H1 (cell line): ENCODE data around the gene RND2. TPM values are rescaled to one million over a fixed set of nuclear protein-coding genes. Genes with fewer than 3 reads are reported as not detected.

Source experiments
- BCL11A ChIP-seq, 2 experiments: IDR thresholded peaks; one replicate each; pipeline ENCODE4 v1.6.1; 2011; ENCODE audit warnings: low read depth in 2 of 2, low read length in 2 of 2, mild to moderate bottlenecking in 2 of 2
- CBX5 ChIP-seq: fragments of 300-800, 300-1000 bp; sonication (generic); IDR thresholded peaks from 2 replicates; pipeline ENCODE4 v1.7.1; 2016; ENCODE audit warnings: antibody characterized with exemption, low read length, low read depth
- CTCF ChIP-seq, 3 experiments: IDR thresholded peaks; 1 replicate in 2 of 3; 2 replicates in 1 of 3; pipeline versions ENCODE4 v1.5.1 to v1.6.1; 2011; ENCODE audit warnings: low read length in 3 of 3, mild to moderate bottlenecking in 3 of 3, inconsistent platforms in 2 of 3, low read depth in 1 of 3, moderate library complexity in 1 of 3; ENCODE audit not compliant: insufficient read depth in 1 of 3; ENCODE audit errors: control extremely low read depth in 1 of 3
- EGR1 ChIP-seq: IDR thresholded peaks from 2 replicates; pipeline ENCODE4 v1.6.1; 2011; ENCODE audit warnings: low read depth, low read length, borderline replicate concordance
- EZH2 ChIP-seq: fragments of 200-600 bp; sonication (generic); IDR thresholded peaks from 2 replicates; pipeline ENCODE4 v1.7.1; 2012; ENCODE audit warnings: low read depth, mild to moderate bottlenecking, moderate library complexity, low read length, inconsistent platforms; ENCODE audit not compliant: severe bottlenecking
- JUND ChIP-seq: IDR thresholded peaks from 2 replicates; pipeline ENCODE4 v1.6.1; 2011; ENCODE audit warnings: mild to moderate bottlenecking, improper control_type of control experiment, low read length
- KDM1A ChIP-seq: fragments of 200-600, 300-600 bp; sonication (generic); IDR thresholded peaks from 2 replicates; pipeline ENCODE4 v1.7.1; 2016; ENCODE audit warnings: mild to moderate bottlenecking, low read length, borderline replicate concordance
- NRF1 ChIP-seq: IDR thresholded peaks from 2 replicates; pipeline ENCODE4 v1.6.1; 2011; ENCODE audit warnings: mild to moderate bottlenecking, low read depth, low read length, improper control_type of control experiment
- POLR2A ChIP-seq, 2 experiments: IDR thresholded peaks; 1 replicate in 1 of 2; 2 replicates in 1 of 2; pipeline ENCODE4 v1.6.1; 2011; ENCODE audit warnings: low read depth in 2 of 2, low read length in 2 of 2, mild to moderate bottlenecking in 2 of 2; ENCODE audit errors: control extremely low read depth in 1 of 2
- RAD21 ChIP-seq, 2 experiments: IDR thresholded peaks in 1 of 2; conservative IDR thresholded peaks in 1 of 2; 2 replicates each; pipeline ENCODE4 v1.6.1; 2011; ENCODE audit warnings: low read depth in 2 of 2, low read length in 2 of 2, improper control_type of control experiment in 1 of 2, inconsistent platforms in 1 of 2, mild to moderate bottlenecking in 1 of 2, moderate library complexity in 1 of 2
- RBBP5 ChIP-seq: IDR thresholded peaks from 2 replicates; pipeline ENCODE4 v1.7.1; 2012; ENCODE audit warnings: low read depth, mild to moderate bottlenecking, inconsistent platforms, low read length, moderate library complexity, borderline replicate concordance
- TAF1 ChIP-seq: IDR thresholded peaks from 2 replicates; pipeline ENCODE4 v1.6.1; 2011; ENCODE audit warnings: mild to moderate bottlenecking, low read depth, low read length
- TAF7 ChIP-seq: optimal IDR thresholded peaks from 2 replicates; pipeline ENCODE3; 2011; ENCODE audit warnings: low read depth, mild to moderate bottlenecking, inconsistent platforms, low read length, moderate library complexity, borderline replicate concordance
- polyA plus RNA-seq, 7 experiments: library from polyadenylated mRNA; depleted of rRNA in 3 of 7; stranded (reverse) in 5 of 7; unstranded in 2 of 7; fragments of >200 nt in 5 of 7; fragments of 200-250 nt in 2 of 7; gene quantifications; 1 replicate in 5 of 7; 2 replicates in 1 of 7; 4 replicates in 1 of 7; pipeline versions ENCODE4 v1.2.1 to v1.2.3, GENCODE V29; 2011 to 2013; ENCODE audit warnings: missing spikeins in 2 of 7, mixed read lengths in 2 of 7
- total RNA-seq: library from RNA; stranded (reverse); fragmentation: NEBNext Ultra II Directional; extraction: Animal tissue kit (Norgen Biotek cat#: 25700); gene quantifications from 2 replicates; pipeline ENCODE4 v1.2.1, GENCODE V29; 2021

Gene RND2
- total and polyA plus RNA-seq, 2 of the 8 experiments (the other 6 are each of a cell fraction or from before 2014, with no cell fraction given): 51.3 to 61.4 TPM

GRCh38 chr17:42980766-42981397 is 44.1 kb upstream of the RND2 start (continued):
- peak in 1 of 2 experiments; percentile 12; a peak in 1 of 3 replicates for TF ChIP-seq POLR2A (IDR thresholded peaks at IDR 0.05; ENCODE audit: control extremely low read depth in 1 of 2, low read depth in 2 of 2, low read length in 2 of 2)
- TF ChIP-seq JUND: 0 out of 2 replicates have a peak, but pooled peaks have one; percentile 2
- TF ChIP-seq KDM1A: no peak
- TF ChIP-seq CBX5: no peak
- TF ChIP-seq TAF1: peak; percentile 41; the same call in 1 of the 2 replicates
- TF ChIP-seq EGR1: no peak
- TF ChIP-seq RAD21 (IDR thresholded peaks at IDR 0.05 in 1 of 2, conservative IDR thresholded peaks at IDR 0.05 in 1 of 2; ENCODE audit: low read depth in 2 of 2, low read length in 2 of 2): peak in 1 of 2 experiments; percentile 40; a peak in 1 of 4 replicates
- peak; percentile 17; the same call in 1 of the 2 replicates for TF ChIP-seq NRF1
- TF ChIP-seq EZH2: no peak
- TF ChIP-seq BCL11A (IDR thresholded peaks at IDR 0.05; ENCODE audit: low read depth in 2 of 2, low read length in 2 of 2): no peak
- TF ChIP-seq CTCF (IDR thresholded peaks at IDR 0.05; ENCODE audit: control extremely low read depth in 1 of 3, insufficient read depth in 1 of 3, low read depth in 1 of 3, low read length in 3 of 3): peak; percentile 4 to 34 (median 20); a peak in 3 of 4 replicates
- TF ChIP-seq TAF7: peak; percentile 24
- peak; percentile 42; the same call in 1 of the 2 replicates for TF ChIP-seq RBBP5
